ENCODE data around the gene CCK. TPM values are rescaled to one million over a fixed set of nuclear protein-coding genes. Genes with fewer than 3 reads are reported as not detected.
A peak's percentile ranks its signal among the peaks of the same experiment; 100 is the strongest.

CCK gene
- total RNA-seq, 1 donor from 2014 or later, result not detected

DNA sequence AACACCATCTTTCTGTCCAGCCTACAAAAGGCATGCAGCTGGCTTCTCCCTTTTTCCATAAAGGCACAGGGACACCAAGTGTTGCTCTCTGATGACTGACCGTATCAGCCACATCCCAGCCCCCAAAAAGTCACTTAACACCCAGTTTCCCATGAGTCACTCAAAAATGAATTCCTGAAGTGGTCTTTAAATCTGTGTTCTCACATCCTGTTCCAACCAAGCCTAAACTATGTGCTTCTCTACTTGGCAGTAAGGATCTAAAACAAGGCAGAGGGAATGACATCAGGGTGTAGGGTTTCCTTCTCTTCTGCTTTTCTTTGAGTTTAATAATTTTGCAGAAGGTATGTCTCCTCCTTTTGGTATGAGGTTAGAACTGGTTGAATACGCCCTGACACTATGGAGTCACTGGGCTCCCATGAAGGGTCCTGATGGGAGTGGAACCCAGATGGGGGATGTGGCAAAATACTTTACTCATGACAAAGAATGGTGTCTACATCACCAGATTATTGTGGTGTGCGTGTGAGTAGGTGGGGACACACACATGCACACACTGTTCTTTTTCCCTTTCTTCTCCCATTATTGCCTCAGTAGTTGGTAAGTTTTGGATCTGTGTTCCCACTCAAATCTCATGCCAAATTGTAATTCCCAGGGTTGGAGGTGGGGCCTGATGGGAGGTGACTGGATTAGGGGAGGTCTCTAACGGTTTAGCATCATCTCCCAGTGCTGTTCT is 35.6 kb upstream of the CCK start:
- Mint-ChIP-seq H3K9me3 (no peaks in the 10 kb centered on the region), H3K4me1 (no peaks in the 10 kb centered on the region), H3K27ac (no peak overlapping the region), H3K36me3 (no peaks in the 10 kb centered on the region), H3K4me3 (no peak overlapping the region), H3K27me3 (ENCODE audit: low read depth) (peaks cover 22% of the 10 kb centered on the region)
- DNase-seq (ENCODE audit: low spot score in 2 of 2, unreplicated experiment in 2 of 2), result no peak
- TF ChIP-seq, protein P1, sequence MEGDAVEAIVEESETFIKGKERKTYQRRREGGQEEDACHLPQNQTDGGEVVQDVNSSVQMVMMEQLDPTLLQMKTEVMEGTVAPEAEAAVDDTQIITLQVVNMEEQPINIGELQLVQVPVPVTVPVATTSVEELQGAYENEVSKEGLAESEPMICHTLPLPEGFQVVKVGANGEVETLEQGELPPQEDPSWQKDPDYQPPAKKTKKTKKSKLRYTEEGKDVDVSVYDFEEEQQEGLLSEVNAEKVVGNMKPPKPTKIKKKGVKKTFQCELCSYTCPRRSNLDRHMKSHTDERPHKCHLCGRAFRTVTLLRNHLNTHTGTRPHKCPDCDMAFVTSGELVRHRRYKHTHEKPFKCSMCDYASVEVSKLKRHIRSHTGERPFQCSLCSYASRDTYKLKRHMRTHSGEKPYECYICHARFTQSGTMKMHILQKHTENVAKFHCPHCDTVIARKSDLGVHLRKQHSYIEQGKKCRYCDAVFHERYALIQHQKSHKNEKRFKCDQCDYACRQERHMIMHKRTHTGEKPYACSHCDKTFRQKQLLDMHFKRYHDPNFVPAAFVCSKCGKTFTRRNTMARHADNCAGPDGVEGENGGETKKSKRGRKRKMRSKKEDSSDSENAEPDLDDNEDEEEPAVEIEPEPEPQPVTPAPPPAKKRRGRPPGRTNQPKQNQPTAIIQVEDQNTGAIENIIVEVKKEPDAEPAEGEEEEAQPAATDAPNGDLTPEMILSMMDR (IDR thresholded peaks at IDR 0.05; ENCODE audit: unreplicated experiment), result no peak

DNA sequence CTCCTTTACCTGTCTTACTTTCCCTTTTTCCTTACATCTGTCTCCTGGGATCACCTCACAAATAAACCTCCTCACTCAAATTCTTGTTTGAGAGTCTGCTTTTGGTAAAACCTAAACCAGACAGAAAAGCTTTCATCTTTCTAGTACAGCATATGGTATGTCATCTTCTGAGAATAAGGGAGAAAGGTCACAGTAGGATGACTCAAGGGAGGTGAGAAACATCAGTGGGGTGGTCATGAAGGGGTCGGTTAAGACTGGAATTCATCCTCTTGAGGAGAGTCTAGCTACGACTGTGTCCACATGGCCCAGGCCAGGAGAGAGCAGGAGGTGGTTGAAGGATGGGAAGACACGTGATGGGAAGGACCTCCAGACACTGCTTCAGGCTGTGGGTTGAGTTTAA is 34.8 kb upstream of the CCK start:
- H3K27me3 Mint-ChIP-seq (ENCODE audit: low read depth), result peaks cover 24% of the 10 kb centered on the region
- no peaks in the 10 kb centered on the region for H3K9me3 Mint-ChIP-seq
- TF ChIP-seq, protein P1 (IDR thresholded peaks at IDR 0.05; ENCODE audit: unreplicated experiment), result no peak
- H3K27ac Mint-ChIP-seq, result no peak overlapping the region
- DNase-seq (ENCODE audit: low spot score in 2 of 2, unreplicated experiment in 2 of 2), result no peak
- H3K4me1 Mint-ChIP-seq, result no peaks in the 10 kb centered on the region
- H3K4me3 Mint-ChIP-seq, result no peak overlapping the region
- no peaks in the 10 kb centered on the region for H3K36me3 Mint-ChIP-seq

DNA sequence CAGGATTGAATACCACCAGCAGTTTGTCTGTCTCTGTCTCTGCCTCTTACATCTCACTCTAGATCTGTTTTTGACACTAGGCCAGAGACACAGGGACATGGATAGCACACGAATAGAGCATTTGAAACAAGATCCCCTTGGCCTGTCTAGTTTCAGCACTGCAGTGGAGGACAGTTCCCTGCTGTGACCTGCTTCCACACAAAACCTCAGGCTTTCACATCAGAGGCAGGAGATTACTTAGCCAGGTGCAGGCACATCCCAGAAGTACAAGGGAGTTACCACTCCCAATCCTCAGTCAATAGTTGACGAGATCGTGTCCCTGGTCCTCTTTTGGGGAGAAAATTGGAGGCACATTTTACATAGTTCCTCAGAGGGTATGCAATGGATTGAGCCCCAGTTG is 34.0 kb upstream of the CCK start:
- Mint-ChIP-seq H3K27me3 (ENCODE audit: low read depth) (peaks cover 25% of the 10 kb centered on the region), H3K27ac (no peak overlapping the region), H3K4me3 (no peak overlapping the region), H3K36me3 (no peaks in the 10 kb centered on the region), H3K9me3 (no peaks in the 10 kb centered on the region), H3K4me1 (no peaks in the 10 kb centered on the region)
- TF ChIP-seq, protein P1 (IDR thresholded peaks at IDR 0.05; ENCODE audit: unreplicated experiment), result no peak
- peak in 1 of 2 experiments; percentile 62 for DNase-seq (ENCODE audit: low spot score in 2 of 2, unreplicated experiment in 2 of 2)

DNA sequence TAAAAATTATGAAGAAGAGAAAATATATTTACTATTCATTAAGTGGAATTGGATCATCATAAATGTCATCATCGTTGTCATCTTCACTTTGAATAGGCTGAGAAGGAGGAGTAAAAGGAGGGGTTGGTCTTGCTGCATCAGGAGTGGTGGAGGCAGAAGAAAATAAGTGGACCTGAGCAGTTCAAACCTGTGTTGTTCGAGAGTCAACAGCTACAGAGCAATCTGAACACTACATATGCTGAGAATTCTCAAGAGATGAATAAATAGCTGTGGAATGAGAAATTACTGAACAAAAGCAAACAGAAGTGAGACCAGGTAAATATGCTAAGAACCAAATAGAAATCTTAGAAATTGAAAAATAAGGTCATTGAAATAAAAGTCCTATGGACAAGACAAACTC is 32.3 kb upstream of the CCK start:
- H3K27me3 Mint-ChIP-seq (ENCODE audit: low read depth), result peaks cover 27% of the 10 kb centered on the region
- no peaks in the 10 kb centered on the region for H3K4me1 Mint-ChIP-seq
- no peak for DNase-seq (ENCODE audit: low spot score in 2 of 2, unreplicated experiment in 2 of 2)
- no peaks in the 10 kb centered on the region for H3K36me3 Mint-ChIP-seq
- no peaks in the 10 kb centered on the region for H3K9me3 Mint-ChIP-seq
- no peak overlapping the region for H3K4me3 Mint-ChIP-seq
- TF ChIP-seq, protein P1 (IDR thresholded peaks at IDR 0.05; ENCODE audit: unreplicated experiment), result no peak
- no peak overlapping the region for H3K27ac Mint-ChIP-seq

DNA sequence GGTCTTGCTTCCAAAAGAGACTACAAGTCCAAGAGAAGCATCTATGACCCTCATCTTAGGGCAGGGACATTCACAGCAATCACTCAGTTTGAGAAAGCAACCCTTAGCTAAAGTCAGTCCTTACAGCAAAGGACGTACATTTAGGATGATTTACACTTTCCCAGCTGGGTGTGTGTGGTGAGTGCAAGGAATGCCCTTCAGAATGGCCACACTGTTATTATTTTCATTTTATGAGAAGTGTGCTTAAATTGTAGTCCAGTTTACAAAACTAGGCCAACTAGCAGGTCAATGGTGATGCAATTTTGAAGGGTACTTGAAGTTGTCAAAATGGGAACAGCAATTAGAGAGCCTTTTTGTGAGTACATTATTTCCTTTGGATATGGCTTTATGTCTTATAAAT is 26.0 kb upstream of the CCK start:
- TF ChIP-seq, protein P1 (IDR thresholded peaks at IDR 0.05; ENCODE audit: unreplicated experiment), result no peak
- Mint-ChIP-seq H3K4me3 (no peak overlapping the region), H3K36me3 (no peaks in the 10 kb centered on the region), H3K4me1 (no peaks in the 10 kb centered on the region), H3K27ac (no peak overlapping the region), H3K9me3 (peaks cover 8% of the 10 kb centered on the region), H3K27me3 (ENCODE audit: low read depth) (peaks cover 29% of the 10 kb centered on the region)
- DNase-seq (ENCODE audit: low spot score in 2 of 2, unreplicated experiment in 2 of 2), result no peak
